Measurements from ENCODE around the gene TMEM175. TPM values are rescaled to one million over a fixed set of nuclear protein-coding genes. Genes with fewer than 3 reads are reported as not detected.

The TMEM175 gene
- total and polyA plus RNA-seq, 7 donors: 4.6 to 42.6 (median 30.5) TPM

GRCh38 chr4:948101-948935 is 16.1 kb downstream of the TMEM175 start:
- H3K4me1 ChIP-seq: peaks cover 0 to 8% (median 3%) of the 10 kb centered on the region in 4 donors
- DNase-seq: peak; percentile 58
- WGBS, 2 donors: 56 to 77% methylated on average over 33 of the region's 33 CpGs
- no peak overlapping the region for H3K4me3 ChIP-seq
- TF ChIP-seq CTCF (IDR thresholded peaks at IDR 0.05) (no peak), POLR2A (IDR thresholded peaks at IDR 0.05) (no peak), EP300 (IDR thresholded peaks at IDR 0.05) (no peak), POLR2AphosphoS5 (IDR thresholded peaks at IDR 0.05) (no peak)
- intact Hi-C loops (cut with DNase I): no loop called here
- H3K27me3 ChIP-seq: no peaks in the 10 kb centered on the region
- H3K36me3 ChIP-seq: peaks cover 0 to 14% (median 3%) of the 10 kb centered on the region in 4 donors
- H3K9me3 ChIP-seq: no peaks in the 10 kb centered on the region
- H3K27ac ChIP-seq: no peak overlapping the region

GRCh38 chr4:948936-949300 is 16.7 kb downstream of the TMEM175 start:
- H3K4me3 ChIP-seq: no peak overlapping the region
- intact Hi-C loops (cut with DNase I): no loop called here
- TF ChIP-seq EP300 (IDR thresholded peaks at IDR 0.05): no peak
- TF ChIP-seq POLR2A (IDR thresholded peaks at IDR 0.05): no peak
- peak; percentile 41 for DNase-seq
- H3K9me3 ChIP-seq: no peaks in the 10 kb centered on the region
- H3K27ac ChIP-seq: no peak overlapping the region
- peaks cover 0 to 20% (median 8%) of the 10 kb centered on the region in 4 donors for H3K36me3 ChIP-seq
- H3K4me1 ChIP-seq: peaks cover 0 to 8% (median 3%) of the 10 kb centered on the region in 4 donors
- H3K27me3 ChIP-seq: no peaks in the 10 kb centered on the region
- 92 to 95% methylated on average over 13 of the region's 13 CpGs for WGBS, 2 donors

- Histone ChIP-seq H3K27ac (no peak overlapping the region), H3K27me3 (no peaks in the 10 kb centered on the region), H3K4me3 (no peak overlapping the region), H3K36me3 (peaks cover 0 to 28% (median 9%) of the 10 kb centered on the region in 4 donors), H3K9me3 (no peaks in the 10 kb centered on the region), H3K4me1 (peaks cover 0 to 8% (median 3%) of the 10 kb centered on the region in 4 donors)
- intact Hi-C loops (cut with DNase I): no loop called here
- WGBS, 2 donors: 94% methylated on average over 20 of the region's 20 CpGs
- DNase-seq: no peak
- no peak for TF ChIP-seq POLR2A (IDR thresholded peaks at IDR 0.05)
- no peak for TF ChIP-seq EP300 (IDR thresholded peaks at IDR 0.05)
- TF ChIP-seq POLR2AphosphoS5 (IDR thresholded peaks at IDR 0.05): no peak
- no peak for TF ChIP-seq CTCF (IDR thresholded peaks at IDR 0.05)
These were observed 17.4 kb downstream of the TMEM175 start for GRCh38 chr4:949656-950055.

GRCh38 chr4:950136-951020 is 18.1 kb downstream of the TMEM175 start:
- DNase-seq: no peak
- intact Hi-C loops (cut with DNase I): no loop called here
- peaks cover 0 to 35% (median 11%) of the 10 kb centered on the region in 4 donors for H3K36me3 ChIP-seq
- no peak overlapping the region for H3K27ac ChIP-seq
- no peaks in the 10 kb centered on the region for H3K9me3 ChIP-seq
- H3K4me3 ChIP-seq: no peak overlapping the region
- 90 to 91% methylated on average over 30 of the region's 30 CpGs for WGBS, 2 donors
- H3K4me1 ChIP-seq: peaks cover 0 to 8% (median 3%) of the 10 kb centered on the region in 4 donors
- H3K27me3 ChIP-seq: no peaks in the 10 kb centered on the region
- no peak for TF ChIP-seq EP300 (IDR thresholded peaks at IDR 0.05)
- TF ChIP-seq CTCF (IDR thresholded peaks at IDR 0.05): no peak
- no peak for TF ChIP-seq POLR2A (IDR thresholded peaks at IDR 0.05)
- TF ChIP-seq POLR2AphosphoS5 (IDR thresholded peaks at IDR 0.05): no peak

- TF ChIP-seq POLR2AphosphoS5 (IDR thresholded peaks at IDR 0.05): no peak
- no peak for TF ChIP-seq EP300 (IDR thresholded peaks at IDR 0.05)
- no peak for TF ChIP-seq POLR2A (IDR thresholded peaks at IDR 0.05)
- TF ChIP-seq CTCF (IDR thresholded peaks at IDR 0.05): no peak
- Histone ChIP-seq H3K4me3 (no peak overlapping the region), H3K4me1 (peaks cover 0 to 8% (median 3%) of the 10 kb centered on the region in 4 donors), H3K9me3 (no peaks in the 10 kb centered on the region), H3K27ac (no peak overlapping the region), H3K27me3 (no peaks in the 10 kb centered on the region), H3K36me3 (peaks cover 0 to 42% (median 11%) of the 10 kb centered on the region in 4 donors)
- 88 to 90% methylated on average over 7 of the region's 7 CpGs for WGBS, 2 donors
- intact Hi-C loops (cut with DNase I): no loop called here
- DNase-seq: no peak
These were observed 18.9 kb downstream of the TMEM175 start for GRCh38 chr4:951186-951585.
